ENCODE results near the gene MED9.

MED9 gene

GRCh38 chr17:17506181-17506741 lies 29.5 kb downstream of the MED9 start:
- TF ChIP-seq CTCF (IDR thresholded peaks at IDR 0.05; ENCODE audit: low read depth, low read length): no peak
- DNase-seq (ENCODE audit: extremely low read depth, low read depth): no peak

- no peak for DNase-seq (ENCODE audit: extremely low read depth, low read depth)
- no peak for TF ChIP-seq CTCF (IDR thresholded peaks at IDR 0.05; ENCODE audit: low read depth, low read length)
Observed at GRCh38 chr17:17506893-17507464, 30.2 kb downstream of the MED9 start.

GRCh38 chr17:17507465-17508011 lies 30.7 kb downstream of the MED9 start:
- no peak for DNase-seq (ENCODE audit: extremely low read depth, low read depth)
- TF ChIP-seq CTCF (IDR thresholded peaks at IDR 0.05; ENCODE audit: low read depth, low read length): no peak

- DNase-seq (ENCODE audit: extremely low read depth, low read depth): no peak
- TF ChIP-seq CTCF (IDR thresholded peaks at IDR 0.05; ENCODE audit: low read depth, low read length): no peak
Observed at GRCh38 chr17:17508019-17508535, 31.3 kb downstream of the MED9 start.

GRCh38 chr17:17508646-17509591 lies 32.1 kb downstream of the MED9 start:
- TF ChIP-seq CTCF (IDR thresholded peaks at IDR 0.05; ENCODE audit: low read depth, low read length): no peak
- DNase-seq (ENCODE audit: extremely low read depth, low read depth): no peak

GRCh38 chr17:17509601-17510425 lies 33.0 kb downstream of the MED9 start:
- no peak for DNase-seq (ENCODE audit: extremely low read depth, low read depth)
- TF ChIP-seq CTCF (IDR thresholded peaks at IDR 0.05; ENCODE audit: low read depth, low read length): no peak

Measured in AG09319 (cell line).